HG03097 (cell line): ENCODE results near the gene ABHD8.

Source experiments
- ATAC-seq: cut with Tn5 transposase; IDR thresholded peaks from one replicate; pipeline ENCODE4 v1.9.1; 2021; ENCODE audit not compliant: unreplicated experiment, low FRiP score

ABHD8 gene

DNA sequence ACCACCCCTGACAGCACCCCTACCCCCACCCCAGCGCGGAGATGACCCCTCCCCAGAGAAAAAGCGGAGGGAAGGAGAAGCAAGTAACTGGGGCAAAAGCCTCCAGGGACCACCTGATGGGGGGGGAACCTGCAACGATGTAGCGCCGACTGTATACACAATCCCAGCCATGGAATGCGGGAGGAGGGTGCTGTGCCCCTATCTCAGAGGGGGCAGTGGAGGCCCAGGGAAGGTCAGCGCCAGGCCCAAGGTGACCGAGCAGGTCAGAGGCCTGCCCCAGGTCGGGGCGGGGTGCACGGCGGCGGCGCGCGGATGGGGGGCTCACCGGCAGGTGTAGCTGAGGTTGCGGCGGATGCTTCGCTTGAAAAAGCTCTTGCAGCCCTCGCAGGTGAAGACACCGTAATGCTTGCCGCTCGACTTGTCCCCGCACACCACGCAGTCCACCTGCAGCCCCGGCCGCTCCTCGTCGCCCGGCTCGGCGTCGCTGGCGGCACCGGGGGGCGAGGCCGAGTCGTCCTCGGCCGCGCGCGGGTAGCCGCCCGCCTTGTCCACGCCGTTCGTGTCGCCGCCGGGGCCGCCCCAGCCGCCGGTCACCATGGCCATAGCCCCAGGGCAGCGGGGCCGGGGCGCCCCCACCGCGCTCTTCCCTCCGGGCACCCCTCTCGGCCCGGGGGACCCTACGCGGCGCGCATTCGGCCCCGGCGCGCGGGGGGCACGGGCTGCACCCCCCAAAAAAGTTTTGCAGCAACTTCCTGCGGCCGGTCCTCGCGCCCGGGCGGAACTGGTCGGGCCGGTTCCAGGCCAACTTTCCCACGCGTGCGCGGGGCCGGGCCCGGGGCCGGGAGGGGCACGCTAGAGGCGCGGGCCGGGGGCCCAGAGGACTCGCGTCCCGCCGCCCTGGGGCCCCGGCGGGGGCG, 58.3 kb downstream of the ABHD8 start:
- ATAC-seq = peak; percentile 14

DNA sequence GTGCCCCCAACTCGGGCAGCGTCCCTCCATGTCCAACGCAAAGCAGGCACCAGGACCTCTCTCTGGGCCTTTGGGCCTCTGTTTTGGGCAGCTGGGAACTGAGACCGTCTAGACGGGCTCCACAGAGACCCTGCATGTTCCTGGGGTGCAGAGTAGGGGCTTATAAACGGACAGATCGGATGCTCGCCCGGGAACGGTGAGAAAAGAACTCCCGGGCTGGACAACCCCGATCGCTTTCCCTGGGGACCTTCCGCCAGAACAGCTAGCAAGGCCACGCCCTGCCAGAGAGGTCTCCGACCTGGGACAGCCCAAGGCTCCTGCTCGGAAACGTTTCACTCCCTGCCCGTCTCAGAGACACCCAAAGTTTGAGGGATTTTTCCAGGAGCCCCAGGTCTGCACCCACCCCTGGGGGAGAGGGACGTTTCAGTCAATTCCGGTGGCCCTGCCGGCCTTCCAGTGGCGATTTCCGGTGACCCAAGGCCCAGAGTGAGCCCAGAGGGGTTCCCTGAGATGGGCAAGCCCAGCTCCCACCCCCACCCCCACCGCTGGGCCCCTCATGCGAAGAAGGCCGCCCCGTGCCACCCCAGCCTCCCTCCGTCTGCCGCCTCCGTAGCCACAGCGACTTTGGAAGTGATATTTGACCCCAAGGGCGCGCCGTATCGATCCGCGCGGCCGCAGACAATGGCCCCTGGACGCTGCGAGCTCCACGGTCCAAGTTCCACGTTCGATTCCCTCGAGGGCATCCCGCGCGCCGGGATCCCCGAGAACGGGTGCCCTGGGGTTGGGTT, 59.2 kb downstream of the ABHD8 start:
- ATAC-seq = no peak

DNA sequence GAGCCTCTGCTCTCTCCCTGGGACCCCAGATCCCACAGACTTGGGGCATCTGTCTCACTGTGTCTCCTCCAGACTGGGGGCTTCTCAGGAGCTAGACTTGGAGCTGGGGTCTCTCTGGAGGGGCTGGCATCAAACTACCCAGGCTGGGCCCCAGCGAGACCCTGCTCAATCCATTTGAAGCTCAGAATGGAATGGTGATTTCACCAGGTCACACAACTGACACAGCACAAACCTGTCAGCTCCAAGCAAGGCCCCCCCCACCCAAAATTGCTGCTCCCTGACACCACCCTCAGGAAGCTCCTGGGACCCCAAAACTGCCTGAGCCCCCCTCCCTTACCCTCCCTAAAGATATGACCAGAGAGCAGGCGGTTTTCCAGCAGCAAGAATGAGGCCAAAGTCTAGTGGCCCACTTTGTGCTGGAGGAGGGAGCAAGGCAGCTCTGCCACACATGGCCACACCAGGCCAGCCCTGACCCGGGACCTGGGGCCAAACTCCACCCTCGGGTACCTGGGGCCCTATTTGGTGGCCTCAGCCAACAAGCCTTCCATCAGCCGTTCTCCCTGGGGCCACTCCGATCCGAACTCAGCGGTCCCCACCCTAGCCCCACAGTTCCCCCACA, 59.9 kb downstream of the ABHD8 start:
- no peak for ATAC-seq

DNA sequence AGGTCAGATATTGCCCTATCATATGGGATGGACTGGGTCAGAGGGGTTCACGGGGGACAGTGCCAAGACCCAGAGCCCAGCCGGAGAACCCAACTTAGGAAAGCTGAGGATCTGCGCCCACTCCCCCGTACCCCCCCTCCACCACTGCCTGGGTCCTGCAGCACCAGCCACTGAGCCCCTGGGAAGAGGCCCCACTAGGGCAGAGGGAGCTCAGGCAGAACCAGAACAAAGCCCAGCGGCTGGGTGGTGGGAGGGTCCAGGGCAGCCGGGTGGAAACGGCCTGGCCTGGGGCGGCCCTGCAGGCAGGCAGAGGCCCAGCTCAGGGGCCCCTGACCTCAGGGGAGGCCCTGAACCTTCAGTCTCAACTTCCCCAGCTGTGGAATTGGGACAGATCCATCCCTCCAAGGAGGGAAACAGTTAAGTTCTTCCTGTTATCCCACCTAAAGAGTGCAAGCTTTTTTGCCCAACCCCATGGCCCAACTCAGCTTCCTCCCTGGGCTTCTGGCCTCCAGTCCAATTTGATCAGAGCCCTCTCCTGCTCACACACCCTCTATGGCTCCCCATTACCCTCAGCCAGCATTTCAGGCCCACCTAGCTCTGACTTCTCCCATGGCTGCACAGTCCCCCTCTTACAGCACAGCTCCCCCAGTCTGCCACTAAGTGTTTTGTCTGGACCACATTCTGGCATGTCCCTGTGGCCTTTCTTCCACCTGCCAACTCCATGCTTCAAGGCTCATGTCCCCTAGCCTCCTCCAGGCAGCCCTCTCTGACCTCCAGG, 60.6 kb downstream of the ABHD8 start:
- no peak for ATAC-seq
